H1 (cell line): ENCODE data around the gene GALNT9. TPM values are rescaled to one million over a fixed set of nuclear protein-coding genes. Genes with fewer than 3 reads are reported as not detected.

ENCODE experiments used
- ATF3 ChIP-seq: IDR thresholded peaks from 2 replicates; pipeline ENCODE4 v1.6.1; 2011; ENCODE audit warnings: low read depth, mild to moderate bottlenecking, low read length; ENCODE audit not compliant: insufficient read depth
- BRCA1 ChIP-seq: IDR thresholded peaks from 2 replicates; pipeline ENCODE4 v1.6.1; 2012; ENCODE audit warnings: low read depth, low read length, improper control_type of control experiment
- CHD1 ChIP-seq: IDR thresholded peaks from 2 replicates; pipeline ENCODE4 v1.6.1; 2012; ENCODE audit warnings: low read depth, low read length, improper control_type of control experiment
- CTBP2 ChIP-seq: IDR thresholded peaks from 2 replicates; pipeline ENCODE4 v1.7.0; 2011; ENCODE audit warnings: borderline replicate concordance, mild to moderate bottlenecking, moderate library complexity, mixed read lengths, low read length; ENCODE audit not compliant: insufficient read depth, insufficient read length
- NRF1 ChIP-seq: IDR thresholded peaks from 2 replicates; pipeline ENCODE4 v1.6.1; 2011; ENCODE audit warnings: mild to moderate bottlenecking, low read depth, low read length, improper control_type of control experiment
- SP1 ChIP-seq: IDR thresholded peaks from 2 replicates; pipeline ENCODE4 v1.6.1; 2011; ENCODE audit warnings: low read depth, low read length
- SP4 ChIP-seq: IDR thresholded peaks from 2 replicates; pipeline ENCODE4 v1.6.1; 2012; ENCODE audit warnings: low read length, inconsistent platforms
- polyA plus RNA-seq, 7 experiments: library from polyadenylated mRNA; depleted of rRNA in 3 of 7; stranded (reverse) in 5 of 7; unstranded in 2 of 7; fragments of >200 nt in 5 of 7; fragments of 200-250 nt in 2 of 7; gene quantifications; 1 replicate in 5 of 7; 2 replicates in 1 of 7; 4 replicates in 1 of 7; pipeline versions ENCODE4 v1.2.1 to v1.2.3, GENCODE V29; 2011 to 2013; ENCODE audit warnings: missing spikeins in 2 of 7, mixed read lengths in 2 of 7
- total RNA-seq: library from RNA; stranded (reverse); fragmentation: NEBNext Ultra II Directional; extraction: Animal tissue kit (Norgen Biotek cat#: 25700); gene quantifications from 2 replicates; pipeline ENCODE4 v1.2.1, GENCODE V29; 2021

The GALNT9 gene
- total and polyA plus RNA-seq, 2 of the 8 experiments (the other 6 are each of a cell fraction or from before 2014, with no cell fraction given), result 2.0 to 3.6 TPM

GRCh38 chr12:132176385-132176919, 152.9 kb downstream of the GALNT9 start (continued):
- TF ChIP-seq BRCA1 (no peak), SP4 (no peak), NRF1 (no peak), CHD1 (no peak), SP1 (no peak), ATF3 (no peak), CTBP2 (no peak)
